ENCODE results near the gene HDDC2. TPM values are rescaled to one million over a fixed set of nuclear protein-coding genes. Genes with fewer than 3 reads are reported as not detected.

HDDC2 gene
- total and polyA plus RNA-seq, 2 of the 8 experiments (the other 6 are each of a cell fraction or from before 2014, with no cell fraction given) = 89.3 to 129 TPM

- no peak for TF ChIP-seq SUZ12 (IDR thresholded peaks at IDR 0.05; ENCODE audit: low read length)
- no peak for TF ChIP-seq CHD7 (IDR thresholded peaks at IDR 0.05; ENCODE audit: insufficient replicate concordance, low read length)
- TF ChIP-seq CREB1 (IDR thresholded peaks at IDR 0.05) = no peak
Measured at GRCh38 chr6:125307150-125307838, 5.5 kb upstream of the HDDC2 start (continued).

All from H1 (cell line).